IPS-18a (cell line): ENCODE results near the gene RASGRF1.

Source experiments
- H3K27ac ChIP-seq: one replicate; pipeline ENCODE4 v1.5.1; 2013; ENCODE audit warnings: low read length
- H3K27me3 ChIP-seq: one replicate; pipeline ENCODE4 v1.6.1; 2013; ENCODE audit warnings: mild to moderate bottlenecking, low read length; ENCODE audit not compliant: control insufficient read depth, insufficient read depth
- H3K36me3 ChIP-seq: one replicate; pipeline ENCODE4 v1.6.1; 2013; ENCODE audit warnings: low read depth, low read length; ENCODE audit not compliant: control insufficient read depth
- H3K4me1 ChIP-seq: one replicate; pipeline ENCODE4 v1.6.1; 2013; ENCODE audit warnings: low read depth, low read length; ENCODE audit not compliant: control insufficient read depth
- H3K4me3 ChIP-seq: one replicate; pipeline ENCODE4 v1.5.1; 2013; ENCODE audit warnings: low read length
- H3K9ac ChIP-seq: one replicate; pipeline ENCODE4 v1.6.1; 2013; ENCODE audit warnings: mild to moderate bottlenecking, low read length, moderate library complexity
- H3K9me3 ChIP-seq: one replicate; pipeline ENCODE4 v1.6.1; 2013; ENCODE audit warnings: low read depth, low read length; ENCODE audit not compliant: control insufficient read depth

Gene RASGRF1

GRCh38 chr15:79050341-79050740, 40.2 kb downstream of the RASGRF1 start:
- no peaks in the 10 kb centered on the region for H3K4me1 ChIP-seq
- H3K4me3 ChIP-seq, result no peak overlapping the region
- no peaks in the 10 kb centered on the region for H3K27me3 ChIP-seq
- H3K9me3 ChIP-seq, result no peaks in the 10 kb centered on the region
- no peak overlapping the region for H3K9ac ChIP-seq
- H3K27ac ChIP-seq, result no peak overlapping the region
- H3K36me3 ChIP-seq, result no peaks in the 10 kb centered on the region

GRCh38 chr15:79049416-79049815, 41.2 kb downstream of the RASGRF1 start:
- Histone ChIP-seq H3K4me3 (no peak overlapping the region), H3K9ac (no peak overlapping the region), H3K36me3 (no peaks in the 10 kb centered on the region), H3K27me3 (no peaks in the 10 kb centered on the region), H3K9me3 (no peaks in the 10 kb centered on the region), H3K4me1 (no peaks in the 10 kb centered on the region), H3K27ac (no peak overlapping the region)

- no peaks in the 10 kb centered on the region for H3K4me1 ChIP-seq
- no peak overlapping the region for H3K9ac ChIP-seq
- H3K27me3 ChIP-seq, result no peaks in the 10 kb centered on the region
- H3K27ac ChIP-seq, result no peak overlapping the region
- no peaks in the 10 kb centered on the region for H3K9me3 ChIP-seq
- no peak overlapping the region for H3K4me3 ChIP-seq
- H3K36me3 ChIP-seq, result no peaks in the 10 kb centered on the region
These were observed 42.7 kb downstream of the RASGRF1 start for GRCh38 chr15:79047676-79048439.

- Histone ChIP-seq H3K36me3 (no peaks in the 10 kb centered on the region), H3K27me3 (no peaks in the 10 kb centered on the region), H3K4me3 (no peak overlapping the region), H3K4me1 (no peaks in the 10 kb centered on the region), H3K9ac (no peak overlapping the region), H3K9me3 (no peaks in the 10 kb centered on the region), H3K27ac (no peak overlapping the region)
These were observed 43.7 kb downstream of the RASGRF1 start for GRCh38 chr15:79046691-79047404.

GRCh38 chr15:79045041-79045440, 45.5 kb downstream of the RASGRF1 start:
- Histone ChIP-seq H3K27ac (no peak overlapping the region), H3K4me1 (no peaks in the 10 kb centered on the region), H3K36me3 (no peaks in the 10 kb centered on the region), H3K9me3 (no peaks in the 10 kb centered on the region), H3K27me3 (no peaks in the 10 kb centered on the region), H3K9ac (no peak overlapping the region), H3K4me3 (no peak overlapping the region)

GRCh38 chr15:79042213-79042928, 48.2 kb downstream of the RASGRF1 start:
- Histone ChIP-seq H3K27ac (no peak overlapping the region), H3K36me3 (no peaks in the 10 kb centered on the region), H3K9ac (no peak overlapping the region), H3K9me3 (no peaks in the 10 kb centered on the region), H3K4me1 (no peaks in the 10 kb centered on the region), H3K27me3 (no peaks in the 10 kb centered on the region), H3K4me3 (no peak overlapping the region)

- Histone ChIP-seq H3K9ac (no peak overlapping the region), H3K36me3 (no peaks in the 10 kb centered on the region), H3K9me3 (no peaks in the 10 kb centered on the region), H3K27ac (no peak overlapping the region), H3K4me3 (no peak overlapping the region), H3K4me1 (no peaks in the 10 kb centered on the region), H3K27me3 (no peaks in the 10 kb centered on the region)
These were observed 48.9 kb downstream of the RASGRF1 start for GRCh38 chr15:79041601-79042168.

- H3K27me3 ChIP-seq, result peaks cover 7% of the 10 kb centered on the region
These were observed 52.7 kb downstream of the RASGRF1 start for GRCh38 chr15:79037848-79038247.

GRCh38 chr15:79036323-79036722, 54.3 kb downstream of the RASGRF1 start:
- peaks cover 9% of the 10 kb centered on the region for H3K4me1 ChIP-seq
- no peak overlapping the region for H3K27ac ChIP-seq
- H3K9ac ChIP-seq, result no peak overlapping the region
- H3K36me3 ChIP-seq, result no peaks in the 10 kb centered on the region
- no peak overlapping the region for H3K4me3 ChIP-seq
- H3K9me3 ChIP-seq, result no peaks in the 10 kb centered on the region
- peaks cover 7% of the 10 kb centered on the region for H3K27me3 ChIP-seq

More at GRCh38 chr15:79037848-79038247, 52.7 kb downstream of the RASGRF1 start:
- H3K4me3 ChIP-seq, result no peak overlapping the region
- no peaks in the 10 kb centered on the region for H3K9me3 ChIP-seq
- H3K4me1 ChIP-seq, result peaks cover 9% of the 10 kb centered on the region
- no peaks in the 10 kb centered on the region for H3K36me3 ChIP-seq
- no peak overlapping the region for H3K9ac ChIP-seq
- H3K27ac ChIP-seq, result no peak overlapping the region

GRCh38 chr15:79035814-79036213, 54.8 kb downstream of the RASGRF1 start:
- no peak overlapping the region for H3K27ac ChIP-seq
- H3K9me3 ChIP-seq, result no peaks in the 10 kb centered on the region
- H3K27me3 ChIP-seq, result peaks cover 7% of the 10 kb centered on the region
- H3K4me3 ChIP-seq, result no peak overlapping the region
- H3K36me3 ChIP-seq, result no peaks in the 10 kb centered on the region
- H3K4me1 ChIP-seq, result peaks cover 9% of the 10 kb centered on the region
- no peak overlapping the region for H3K9ac ChIP-seq

- H3K4me3 ChIP-seq, result no peak overlapping the region
- H3K27me3 ChIP-seq, result peaks cover 7% of the 10 kb centered on the region
- no peak overlapping the region for H3K27ac ChIP-seq
- H3K36me3 ChIP-seq, result no peaks in the 10 kb centered on the region
- H3K9ac ChIP-seq, result no peak overlapping the region
- H3K9me3 ChIP-seq, result no peaks in the 10 kb centered on the region
- H3K4me1 ChIP-seq, result peaks cover 9% of the 10 kb centered on the region
These were observed 55.4 kb downstream of the RASGRF1 start for GRCh38 chr15:79035111-79035601.
